Heart left ventricle (tissue), 13 donors: Measurements from ENCODE around the gene MYCBP2.

Source experiments
- CTCF ChIP-seq, 12 donors: fragments of 200-600 bp; sonication (generic) in 4 of 12; IDR thresholded peaks; one replicate each; pipeline versions ENCODE4 v1.5.0 to v1.8.0; 2018 to 2022; ENCODE audit warnings: antibody characterized with exemption in 12 of 12, mild to moderate bottlenecking in 5 of 12
- POLR2A ChIP-seq, 2 donors: fragments of 450-650 bp; IDR thresholded peaks; one replicate each; pipeline ENCODE4 v1.6.1; 2017; ENCODE audit warnings: antibody characterized with exemption in 2 of 2, mild to moderate bottlenecking in 2 of 2, moderate library complexity in 2 of 2
- donor health status: ischemic (EF 13 %, LVEDD 7.1; RV severe dilation, severe dysfunction).
- donor health status: DM: no; HTN: yes; CAD: no.
- donor health status: DM: no; HTN: no; CAD: no.
- donor health status: ischemic (EF 25% LVEDD 6.9; RV normal size, moderate dysfunction).
- donor health status: ischemic (EF 25% LVEDD 5.7; RV mildly dilated, moderate dysfunction).
- donor health status: ischemic (EF 35%, LVEDD 5.7; RV mildly dilated, moderate dysfunction).
- donor health status: nonischemic (EF 11% LVEDD 7.7; RV severe dilation, severe dysfunction).
- donor health status: DM: yes; HTN: yes; CAD: no.
- donor health status: PGD.
- donor health status: ischemic (EF 29% LVEDD 5.4; RV normal size, mild dysfunction).
- donor health status: nonischemic (EF 23%, LVEDD 6.1; RV moderate dilation, normal function).

DNA sequence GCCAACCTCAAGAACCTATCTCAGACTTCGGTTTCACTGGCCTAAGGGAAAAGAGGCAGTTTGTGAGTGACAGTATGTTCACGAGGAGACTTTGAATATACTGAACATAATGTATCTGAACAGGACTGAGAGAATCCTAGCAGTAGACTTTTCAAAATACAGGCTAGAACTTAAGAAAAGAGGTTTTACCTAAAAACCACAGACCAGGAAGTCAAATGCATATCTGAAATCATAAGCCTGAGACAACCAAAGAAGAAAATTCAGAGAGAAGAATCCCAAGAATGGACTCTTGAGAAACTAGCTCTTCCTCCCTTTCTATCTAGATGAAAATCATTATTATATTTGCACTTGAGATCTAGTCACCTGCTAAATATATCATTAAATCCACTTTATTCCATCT, 17.6 kb downstream of the MYCBP2 start:
- no peak for TF ChIP-seq POLR2A (IDR thresholded peaks at IDR 0.05)
- TF ChIP-seq CTCF (IDR thresholded peaks at IDR 0.05) = no peak
